Activated CD8-positive, alpha-beta memory T cell treated with anti-CD3 and anti-CD28 coated beads for 36 hours (primary cell): Measurements from ENCODE around the gene IL6ST. TPM values are rescaled to one million over a fixed set of nuclear protein-coding genes. Genes with fewer than 3 reads are reported as not detected.
"Not testable (repeated sequence)": the region's sequence is repeated elsewhere in the genome, so short reads cannot be mapped to it uniquely, and the experiment has no call there.

Experiments used
- CTCF ChIA-PET: fragments of 350-600 bp; sonication (Branson Sonifier 250); formaldehyde crosslinking; loops from one replicate; lab custom pipeline; 2021; ENCODE audit warnings: antibody characterized with exemption; lab: Charles Lee
- POLR2A ChIA-PET: fragments of 350-600 bp; sonication (Branson Sonifier 250); formaldehyde crosslinking; loops from one replicate; lab custom pipeline; 2021; ENCODE audit warnings: antibody characterized with exemption; lab: Charles Lee
- total RNA-seq, 2 experiments: library from RNA; stranded (reverse); gene quantifications; one replicate each; pipeline ENCODE4 v1.2.3, GENCODE V29; 2021

IL6ST gene
- total RNA-seq, 2 experiments from 2014 or later: 43.9 to 48.7 TPM

GRCh38 chr5:56011835-56012234 is 17.1 kb upstream of the IL6ST start:
- CTCF ChIA-PET: interaction anchor here (1.0 to 1.6 kb wide), 2 partner anchors 13 to 17 kb away, joined by 3 to 6 read pairs; partner anchors contain the start of gene IL6ST
- POLR2A ChIA-PET: interaction anchor here (1.2 kb wide), 1 partner anchor 17 kb away, joined by 4 read pairs; the partner anchor contains the start of gene IL6ST

- ChIA-PET CTCF (no interaction called here), POLR2A (interaction anchor here (0.6 kb wide), 1 partner anchor 16 kb away, joined by 6 read pairs; no protein-coding TSS in a partner anchor)
Observed at GRCh38 chr5:56010431-56010830, 15.7 kb upstream of the IL6ST start.

- ChIA-PET POLR2A (no interaction called here), CTCF (no interaction called here)
Observed at GRCh38 chr5:56006600-56006999, 11.8 kb upstream of the IL6ST start.

GRCh38 chr5:56006094-56006493 is 11.3 kb upstream of the IL6ST start:
- CTCF ChIA-PET: no interaction called here

GRCh38 chr5:56004874-56005273 is 10.1 kb upstream of the IL6ST start:
- ChIA-PET POLR2A (no interaction called here), CTCF (interaction anchor here (0.7 kb wide), 1 partner anchor 14 kb away, joined by 3 read pairs; no protein-coding TSS in a partner anchor)

More at GRCh38 chr5:56006094-56006493, 11.3 kb upstream of the IL6ST start:
- POLR2A ChIA-PET: no interaction called here

GRCh38 chr5:56003679-56004078 is 8.9 kb upstream of the IL6ST start:
- ChIA-PET CTCF (no interaction called here), POLR2A (no interaction called here)

GRCh38 chr5:56003179-56003578 is 8.4 kb upstream of the IL6ST start:
- ChIA-PET POLR2A (no interaction called here), CTCF (interaction anchor here (0.6 kb wide), 1 partner anchor 370 kb away, joined by 3 read pairs; no protein-coding TSS in a partner anchor)

GRCh38 chr5:56002303-56002702 is 7.5 kb upstream of the IL6ST start:
- CTCF ChIA-PET: interaction anchor here (0.6 to 1.0 kb wide), 2 partner anchors 17 to 18 kb away, joined by 3 read pairs; no protein-coding TSS in a partner anchor

GRCh38 chr5:56000221-56000620 is 5.5 kb upstream of the IL6ST start:
- CTCF ChIA-PET, POLR2A ChIA-PET: not testable (repeated sequence)

More at GRCh38 chr5:56002303-56002702, 7.5 kb upstream of the IL6ST start:
- POLR2A ChIA-PET: interaction anchor here (0.6 kb wide), 1 partner anchor 17 kb away, joined by 3 read pairs; no protein-coding TSS in a partner anchor

GRCh38 chr5:55998966-55999365 is 4.2 kb upstream of the IL6ST start:
- CTCF ChIA-PET: interaction anchor here (0.9 kb wide), 1 partner anchor 13 kb away, joined by 3 read pairs; no protein-coding TSS in a partner anchor
- POLR2A ChIA-PET: no interaction called here

- ChIA-PET CTCF (no interaction called here), POLR2A (interaction anchor here (0.7 kb wide), 1 partner anchor 20 kb away, joined by 3 read pairs; no protein-coding TSS in a partner anchor)
Observed at GRCh38 chr5:55997742-55998351, 3.1 kb upstream of the IL6ST start.

- POLR2A ChIA-PET: interaction anchor here (0.5 to 1.7 kb wide), 6 partner anchors 17 to 1218 kb away, joined by 3 to 5 read pairs (median 4); no protein-coding TSS in a partner anchor
- CTCF ChIA-PET: interaction anchor here (1.3 kb wide), 1 partner anchor 17 kb away, joined by 6 read pairs; no protein-coding TSS in a partner anchor
Observed at GRCh38 chr5:55994998-55995914, 493 bp upstream of the IL6ST start.

- CTCF ChIA-PET: interaction anchor here (1.3 kb wide), 1 partner anchor 18 kb away, joined by 6 read pairs; no protein-coding TSS in a partner anchor
- POLR2A ChIA-PET: interaction anchor here (0.6 to 1.7 kb wide), 3 partner anchors 51 to 1251 kb away, joined by 4 to 17 read pairs (median 5); no protein-coding TSS in a partner anchor
Observed at GRCh38 chr5:55993731-55994494, 850 bp downstream of the IL6ST start.

GRCh38 chr5:55993013-55993412 is 1.8 kb downstream of the IL6ST start:
- ChIA-PET CTCF (interaction anchor here (0.6 kb wide), 1 partner anchor 34 kb away, joined by 3 read pairs; no protein-coding TSS in a partner anchor), POLR2A (no interaction called here)

- POLR2A ChIA-PET: no interaction called here
- CTCF ChIA-PET: interaction anchor here (0.6 to 0.8 kb wide), 2 partner anchors 14 to 30 kb away, joined by 4 read pairs; no protein-coding TSS in a partner anchor
Observed at GRCh38 chr5:55991768-55992486, 2.8 kb downstream of the IL6ST start.

GRCh38 chr5:55990895-55991294 is 3.9 kb downstream of the IL6ST start:
- CTCF ChIA-PET: interaction anchor here (0.7 kb wide), 1 partner anchor 14 kb away, joined by 3 read pairs; no protein-coding TSS in a partner anchor
- POLR2A ChIA-PET: interaction anchor here (0.5 kb wide), 1 partner anchor 487 kb away, joined by 13 read pairs; no protein-coding TSS in a partner anchor

- CTCF ChIA-PET: interaction anchor here (0.8 kb wide), 1 partner anchor 40 kb away, joined by 3 read pairs; no protein-coding TSS in a partner anchor
- POLR2A ChIA-PET: interaction anchor here (0.6 kb wide), 1 partner anchor 102 kb away, joined by 8 read pairs; no protein-coding TSS in a partner anchor
Observed at GRCh38 chr5:55989860-55990259, 4.9 kb downstream of the IL6ST start.
